H1 (cell line): ENCODE results near the gene TCERG1L. TPM values are rescaled to one million over a fixed set of nuclear protein-coding genes. Genes with fewer than 3 reads are reported as not detected.

ENCODE experiments used
- CHD1 ChIP-seq: IDR thresholded peaks from 2 replicates; pipeline ENCODE4 v1.6.1; 2012; ENCODE audit warnings: low read depth, low read length, improper control_type of control experiment
- CHD7 ChIP-seq: fragments of 300-600 bp; sonication (generic); IDR thresholded peaks from 2 replicates; pipeline ENCODE4 v1.7.1; 2012; ENCODE audit warnings: low read length, moderate library complexity, mild to moderate bottlenecking, inconsistent platforms; ENCODE audit not compliant: insufficient replicate concordance
- CREB1 ChIP-seq: IDR thresholded peaks from 2 replicates; pipeline ENCODE4 v1.6.1; 2012; ENCODE audit warnings: inconsistent platforms
- EGR1 ChIP-seq: IDR thresholded peaks from 2 replicates; pipeline ENCODE4 v1.6.1; 2011; ENCODE audit warnings: low read depth, low read length, borderline replicate concordance
- JUN ChIP-seq: IDR thresholded peaks from 2 replicates; pipeline ENCODE4 v1.6.1; 2011; ENCODE audit warnings: low read depth, mild to moderate bottlenecking, improper control_type of control experiment, low read length
- JUND ChIP-seq: IDR thresholded peaks from 2 replicates; pipeline ENCODE4 v1.6.1; 2011; ENCODE audit warnings: mild to moderate bottlenecking, improper control_type of control experiment, low read length
- KDM5A ChIP-seq: fragments of 200-600 bp; IDR thresholded peaks from 2 replicates; pipeline ENCODE4 v1.7.1; 2012; ENCODE audit warnings: mild to moderate bottlenecking, low read length, inconsistent platforms, mixed read lengths
- RXRA ChIP-seq: IDR thresholded peaks from 2 replicates; pipeline ENCODE4 v1.6.1; 2011; ENCODE audit warnings: low read depth, mild to moderate bottlenecking, low read length, moderate library complexity; ENCODE audit not compliant: insufficient read depth
- SIX5 ChIP-seq: IDR thresholded peaks from 2 replicates; pipeline ENCODE4 v1.6.1; 2011; ENCODE audit warnings: mild to moderate bottlenecking, low read depth, low read length
- SP1 ChIP-seq: IDR thresholded peaks from 2 replicates; pipeline ENCODE4 v1.6.1; 2011; ENCODE audit warnings: low read depth, low read length
- USF2 ChIP-seq: IDR thresholded peaks from 2 replicates; pipeline ENCODE4 v1.6.1; 2011; ENCODE audit warnings: low read length, improper control_type of control experiment
- polyA plus RNA-seq, 7 experiments: library from polyadenylated mRNA; depleted of rRNA in 3 of 7; stranded (reverse) in 5 of 7; unstranded in 2 of 7; fragments of >200 nt in 5 of 7; fragments of 200-250 nt in 2 of 7; gene quantifications; 1 replicate in 5 of 7; 2 replicates in 1 of 7; 4 replicates in 1 of 7; pipeline versions ENCODE4 v1.2.1 to v1.2.3, GENCODE V29; 2011 to 2013; ENCODE audit warnings: missing spikeins in 2 of 7, mixed read lengths in 2 of 7
- total RNA-seq: library from RNA; stranded (reverse); fragmentation: NEBNext Ultra II Directional; extraction: Animal tissue kit (Norgen Biotek cat#: 25700); gene quantifications from 2 replicates; pipeline ENCODE4 v1.2.1, GENCODE V29; 2021

Gene TCERG1L
- total and polyA plus RNA-seq, 2 of the 8 experiments (the other 6 are each of a cell fraction or from before 2014, with no cell fraction given) = 3.9 to 6.9 TPM

GRCh38 chr10:131112691-131113090 is 198.8 kb downstream of the TCERG1L start (continued):
- TF ChIP-seq CHD7 = no peak
- TF ChIP-seq KDM5A = no peak
- TF ChIP-seq RXRA = no peak
- no peak for TF ChIP-seq USF2
- TF ChIP-seq CHD1 = no peak
- no peak for TF ChIP-seq EGR1
- TF ChIP-seq CREB1 = no peak
- TF ChIP-seq JUND = no peak
- TF ChIP-seq SIX5 = no peak
- no peak for TF ChIP-seq JUN
- TF ChIP-seq SP1 = no peak
- TF ChIP-seq, all 59 proteins: peak for 0
